ENCODE measurements around the gene KCTD2.
"Not testable (repeated sequence)": the region's sequence is repeated elsewhere in the genome, so short reads cannot be mapped to it uniquely, and the experiment has no call there.

The KCTD2 gene

DNA sequence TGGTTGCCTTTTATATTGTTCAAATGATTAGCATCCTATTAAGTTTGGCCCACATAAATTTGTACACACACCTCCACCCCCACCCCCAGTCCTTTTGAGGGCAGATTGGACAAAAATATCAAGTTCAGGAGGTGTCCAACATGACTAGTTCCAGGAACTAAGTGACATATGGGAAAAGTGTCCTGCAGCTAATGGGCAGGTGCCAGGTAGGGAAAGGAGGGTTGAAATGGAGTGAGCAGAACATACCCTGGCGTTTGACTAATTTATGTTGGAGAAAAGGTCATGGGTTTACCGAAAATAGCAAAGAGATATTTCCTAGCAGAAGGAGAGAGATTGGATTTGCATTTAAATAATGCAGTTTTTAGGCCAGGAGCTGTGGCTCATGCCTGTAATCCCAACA is 4.9 kb downstream of the KCTD2 start:
- no peak for DNase-seq

DNA sequence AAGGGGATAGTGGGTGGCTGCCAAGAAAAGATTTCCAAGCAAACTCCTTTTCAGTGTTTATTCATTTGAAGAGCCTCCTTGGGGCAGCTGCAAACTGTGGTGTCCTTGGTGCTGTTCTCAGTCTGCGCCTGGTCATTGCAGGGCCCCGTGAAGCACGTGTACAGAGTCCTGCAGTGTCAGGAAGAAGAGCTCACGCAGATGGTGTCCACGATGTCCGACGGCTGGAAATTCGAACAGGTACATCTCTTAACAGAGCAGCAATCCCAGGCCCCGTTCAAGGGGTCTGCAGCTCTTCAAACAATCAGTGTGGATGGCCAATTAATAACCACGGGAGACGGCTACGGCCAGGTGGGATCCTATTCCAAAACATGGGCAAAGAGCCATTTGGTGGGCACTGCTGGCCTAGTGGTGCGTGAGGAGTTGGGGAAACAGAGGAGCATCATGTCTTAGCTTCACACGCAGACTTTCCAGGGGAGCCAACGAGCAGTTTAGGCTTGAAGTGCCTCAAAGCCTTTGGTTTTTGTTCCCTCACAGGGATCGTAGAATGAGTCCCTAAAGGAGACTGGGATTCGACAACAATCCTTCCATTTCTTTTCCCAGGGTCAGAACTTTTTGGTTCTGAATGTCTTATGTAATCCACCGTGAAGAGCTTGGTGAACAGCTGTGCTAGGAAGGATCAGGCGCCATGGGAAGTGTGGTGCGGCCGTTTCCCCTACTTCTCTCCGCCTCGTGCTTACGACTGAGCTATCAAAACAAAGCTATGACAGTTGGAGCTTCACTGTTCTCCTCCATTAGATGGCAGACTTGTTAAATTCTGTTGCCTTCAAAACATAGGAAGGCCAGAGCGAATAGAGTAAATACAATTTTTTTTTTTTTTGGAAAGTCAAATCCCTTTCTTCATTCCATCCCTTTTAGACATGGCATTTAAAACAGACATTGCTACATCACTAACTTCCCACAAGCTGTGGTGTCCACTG is 12.6 kb downstream of the KCTD2 start:
- no peak for DNase-seq

DNA sequence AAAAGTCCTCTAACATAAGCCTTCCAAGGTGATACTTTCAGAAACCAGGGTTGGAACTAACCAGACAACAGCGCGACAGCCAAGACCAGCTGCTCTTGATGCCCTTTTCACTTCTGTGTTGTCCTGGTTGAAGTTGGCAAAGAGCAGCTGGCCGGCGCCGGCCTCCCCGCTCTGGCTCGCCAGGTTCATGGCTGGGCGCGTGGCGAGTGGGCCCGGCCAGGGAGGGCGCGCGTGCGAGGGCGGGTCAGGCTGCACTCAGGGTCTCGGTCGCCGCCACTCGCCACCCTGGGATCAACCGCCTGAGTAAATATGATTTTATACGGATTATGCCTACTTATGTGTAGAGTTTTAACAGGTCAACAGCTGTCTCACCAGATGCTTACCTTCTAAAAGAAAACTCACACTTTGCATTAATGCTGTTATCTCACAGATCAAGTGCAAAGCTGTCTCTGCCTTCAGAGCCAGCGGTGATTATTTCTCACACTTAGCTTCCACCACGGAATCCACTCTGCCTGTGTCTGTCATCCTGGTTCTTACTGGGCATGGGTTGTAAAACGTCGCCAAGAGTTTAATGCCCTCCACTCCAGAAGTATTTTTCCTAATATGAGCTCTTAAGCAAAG is 13.5 kb downstream of the KCTD2 start:
- no peak for DNase-seq

DNA sequence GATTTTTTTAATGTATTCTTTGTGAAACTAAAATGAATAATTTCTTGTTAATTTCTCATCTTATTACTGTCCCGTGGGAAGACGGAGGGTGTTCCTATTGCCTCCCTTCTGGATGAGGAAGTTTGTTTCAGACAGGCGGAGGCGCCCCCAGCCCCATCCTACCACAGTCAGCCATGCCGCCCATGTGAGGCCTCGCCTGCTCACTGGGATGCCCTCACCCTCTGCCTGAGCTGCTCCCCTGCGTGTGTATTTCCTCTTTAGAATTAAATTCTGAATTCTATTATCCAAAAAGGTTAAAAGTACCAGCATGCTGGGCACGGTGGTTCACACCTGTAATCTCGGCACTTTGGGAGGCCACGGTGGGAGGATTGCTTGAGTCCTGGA is 14.0 kb downstream of the KCTD2 start:
- no peak for DNase-seq

DNA sequence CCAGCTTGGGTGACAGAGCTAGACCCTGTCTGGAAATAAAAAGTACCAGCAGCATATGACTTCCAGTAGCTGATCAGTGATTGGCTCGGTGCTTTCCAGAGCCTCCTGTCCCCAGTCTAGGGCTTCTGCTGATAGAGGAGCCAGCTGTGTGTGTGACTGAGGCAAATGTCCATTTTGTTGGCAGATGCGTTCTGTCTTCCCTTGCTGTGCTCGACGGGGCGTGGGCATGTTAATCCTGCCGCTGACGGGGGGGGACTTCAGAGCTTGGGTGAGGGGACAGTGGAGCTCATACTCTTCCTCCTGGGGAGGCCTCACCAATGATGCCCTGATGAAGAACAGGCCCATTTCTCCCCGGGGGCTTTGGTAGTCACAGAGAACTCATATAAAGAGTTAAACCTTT is 14.6 kb downstream of the KCTD2 start:
- no peak for DNase-seq

DNA sequence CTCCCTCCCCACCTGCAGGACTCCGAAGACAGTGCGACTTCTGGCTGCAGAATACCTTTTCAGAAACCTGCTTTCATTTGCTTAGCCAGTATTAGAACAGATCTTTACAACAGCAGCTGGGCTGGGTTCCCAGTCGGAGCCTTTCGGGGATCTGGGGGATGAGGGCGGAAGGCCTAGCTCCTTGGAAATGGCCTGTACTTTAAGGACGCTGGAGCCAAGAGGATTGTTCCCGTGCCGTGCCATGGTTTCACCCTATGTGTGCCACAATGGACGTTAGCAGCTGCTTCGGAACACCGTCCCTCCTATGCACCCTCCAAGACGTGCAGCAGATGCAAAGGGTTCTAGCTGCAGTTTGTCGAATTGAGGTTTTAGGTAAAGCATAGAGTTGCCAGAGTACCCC is 16.2 kb downstream of the KCTD2 start:
- no peak for DNase-seq

DNA sequence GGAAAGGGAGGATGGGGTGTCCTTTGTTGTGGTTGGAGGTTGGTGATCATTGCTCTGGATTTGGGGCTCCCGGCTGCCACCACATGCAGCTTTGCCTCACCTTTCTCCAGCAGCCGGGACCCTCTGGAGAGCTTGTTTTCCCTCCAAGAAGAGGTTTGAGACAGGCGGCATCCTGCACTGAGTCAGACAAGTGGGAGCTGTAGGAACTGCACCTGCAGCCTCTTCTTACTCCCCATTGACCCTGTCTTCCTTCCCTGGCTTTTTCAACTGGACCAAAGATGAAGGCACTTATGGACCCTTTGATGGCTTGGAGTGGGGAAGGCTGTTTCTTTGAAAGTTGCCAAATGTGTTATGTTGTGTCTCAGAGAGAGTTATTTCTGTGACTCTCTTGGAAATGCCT is 16.6 kb downstream of the KCTD2 start:
- DNase-seq = no peak

DNA sequence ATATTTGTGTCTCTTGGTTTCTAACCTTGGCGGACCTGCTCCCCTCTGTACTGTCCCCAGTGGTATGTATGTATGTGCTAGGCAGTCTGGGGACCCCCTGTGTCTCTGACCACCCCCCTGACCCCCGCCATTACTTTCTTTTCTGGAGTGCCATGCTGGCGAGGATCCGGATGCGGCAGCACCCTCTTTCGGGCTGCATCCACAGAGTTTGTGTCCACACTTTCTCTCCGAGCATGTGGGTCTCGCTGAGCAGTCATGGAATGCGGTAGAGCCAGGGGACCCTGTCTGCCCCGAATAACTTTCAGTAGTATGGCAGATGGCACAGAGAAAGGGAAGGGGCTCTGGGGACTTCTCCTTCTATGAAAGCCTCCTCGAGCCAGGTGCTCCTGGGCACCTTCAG is 17.0 kb downstream of the KCTD2 start:
- DNase-seq = no peak

DNA sequence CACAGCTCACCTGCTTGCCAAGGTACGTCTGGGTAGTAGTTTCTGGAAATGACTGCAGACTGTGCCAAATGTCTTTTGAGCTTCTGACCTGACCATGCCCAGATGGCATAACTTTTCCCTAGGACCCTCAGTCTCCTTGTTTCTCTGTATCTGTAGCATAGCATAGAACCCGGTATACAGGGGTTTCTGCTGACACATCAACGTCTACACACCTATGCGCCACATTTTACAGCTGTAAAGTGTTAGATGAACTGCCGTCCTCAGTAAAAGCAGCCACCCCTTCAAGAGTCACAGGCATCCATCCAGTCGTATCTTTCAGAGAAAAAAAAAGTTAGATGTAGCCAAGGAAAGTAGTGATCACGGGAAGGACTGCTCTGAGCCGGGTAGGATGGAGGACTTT is 17.4 kb downstream of the KCTD2 start:
- DNase-seq = no peak

DNA sequence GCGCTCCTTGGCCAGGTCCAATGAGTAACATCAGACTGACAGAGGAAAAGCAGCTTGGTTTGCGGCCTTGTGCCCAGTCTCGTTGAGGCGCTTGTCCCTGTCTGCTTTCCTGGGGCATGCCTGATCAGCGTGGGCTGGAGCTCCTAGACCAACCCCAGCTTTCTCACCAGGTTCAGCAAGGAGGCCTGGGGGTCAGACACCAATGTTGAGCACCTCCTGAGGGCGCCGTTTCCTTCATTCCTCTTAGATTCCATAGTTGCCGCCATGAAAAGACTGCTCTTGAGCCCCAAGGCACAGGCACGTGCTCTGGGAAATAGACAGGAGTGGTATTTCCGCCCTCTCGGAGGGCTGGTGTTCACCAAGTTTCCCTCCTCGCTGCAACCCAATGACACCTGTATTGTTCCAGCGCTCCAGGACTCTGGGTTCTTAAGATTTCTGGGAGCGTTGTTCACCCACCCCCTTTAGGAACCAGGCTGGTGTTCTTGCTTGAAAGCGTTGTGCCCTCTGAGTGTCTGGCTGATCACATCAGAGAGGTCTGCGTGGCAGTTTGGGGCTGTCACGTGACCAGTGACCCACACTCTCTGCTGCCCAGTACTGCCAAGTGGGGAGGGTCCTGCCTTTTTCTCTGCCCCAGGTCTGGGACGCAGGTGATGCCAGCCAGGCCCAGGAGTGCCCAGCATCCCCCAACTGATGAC is 18.0 kb downstream of the KCTD2 start:
- DNase-seq = no peak

DNA sequence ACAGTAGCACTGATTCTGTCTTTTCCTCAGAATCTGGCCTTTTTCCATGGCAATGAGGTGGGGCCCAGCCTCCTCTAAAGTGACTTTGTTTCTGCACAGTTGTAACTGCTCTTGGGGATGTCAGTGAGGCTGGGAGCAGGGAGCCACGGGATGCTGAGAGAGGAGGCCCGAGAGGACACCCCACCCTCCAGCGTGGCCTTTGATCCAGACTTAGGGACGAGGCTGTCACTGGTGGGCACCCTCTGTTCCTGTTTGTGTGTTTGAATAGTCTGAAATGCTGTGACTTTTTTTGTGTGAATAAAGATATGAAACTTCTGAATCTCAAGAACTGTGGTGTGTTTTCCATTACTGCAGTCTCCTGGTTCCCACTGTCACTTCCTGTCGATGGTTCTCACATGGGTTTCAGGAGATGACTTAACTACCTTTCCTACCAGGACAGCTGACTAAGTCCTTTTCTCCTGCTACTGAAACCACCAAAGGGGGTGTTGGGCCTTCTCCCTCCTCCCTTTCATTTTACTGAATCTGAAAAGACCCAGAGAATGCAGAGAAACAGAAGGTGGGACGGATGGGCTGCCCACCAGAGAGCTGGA is 18.6 kb downstream of the KCTD2 start:
- DNase-seq = peak in 1 of 5 donors; percentile 39

DNA sequence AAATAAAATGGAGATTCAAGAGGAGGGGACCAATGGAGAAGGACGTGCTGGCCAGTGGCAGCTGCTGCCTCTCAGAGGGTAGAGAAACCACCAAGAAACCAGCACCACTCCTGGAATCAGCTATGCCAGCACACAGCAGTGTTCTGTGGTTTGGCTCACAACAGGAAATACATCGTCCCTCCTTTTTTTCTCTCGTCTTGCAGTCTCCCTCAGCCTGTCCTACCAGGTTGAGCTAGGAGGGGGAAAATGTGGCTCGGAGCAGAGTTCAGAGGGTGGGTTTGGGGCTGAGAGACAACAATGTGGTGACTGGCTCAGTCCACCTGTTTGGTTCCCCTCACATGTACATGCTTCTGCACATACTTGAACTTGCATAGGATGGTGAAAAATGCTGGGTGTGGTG is 20.8 kb downstream of the KCTD2 start:
- peak in 1 of 5 donors; percentile 77 for DNase-seq

DNA sequence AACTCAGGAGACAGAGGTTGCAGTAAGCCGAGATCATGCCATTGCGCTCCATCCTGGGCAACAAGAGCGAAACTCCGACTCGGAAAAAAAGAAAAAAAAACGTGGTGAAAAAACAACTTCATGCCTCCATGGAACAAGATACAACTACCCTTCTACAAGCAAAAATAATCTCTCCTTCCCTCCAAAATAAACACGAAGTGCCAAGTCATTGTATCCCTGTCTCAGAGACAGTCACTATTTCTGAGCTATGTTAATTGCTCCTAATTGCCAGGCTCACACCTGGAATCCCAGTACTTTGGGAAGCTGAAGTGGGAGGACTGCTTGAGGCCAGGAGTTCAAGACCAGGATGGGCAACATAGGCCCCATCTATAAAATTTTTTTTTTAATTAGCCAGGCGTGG is 21.7 kb downstream of the KCTD2 start:
- no peak for DNase-seq

DNA sequence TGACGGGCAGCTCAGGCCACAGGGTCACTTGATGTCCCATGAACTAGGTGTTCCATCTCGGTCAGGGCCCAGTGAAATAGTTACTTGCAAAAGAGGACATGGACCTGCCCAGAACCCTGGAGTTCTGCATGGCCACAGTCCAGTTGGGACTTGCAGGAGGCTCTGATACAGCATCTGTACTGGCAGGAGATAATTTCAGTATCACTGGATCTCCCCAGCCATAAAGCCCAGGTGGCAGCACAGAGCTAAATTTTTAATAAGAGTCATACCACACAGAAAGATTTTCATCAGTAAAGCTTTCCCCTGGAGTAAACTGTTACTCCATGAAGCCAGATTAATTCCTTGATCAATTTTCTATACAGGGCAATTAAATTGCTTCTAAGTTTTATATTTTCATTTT is 22.8 kb downstream of the KCTD2 start:
- DNase-seq = no peak

DNA sequence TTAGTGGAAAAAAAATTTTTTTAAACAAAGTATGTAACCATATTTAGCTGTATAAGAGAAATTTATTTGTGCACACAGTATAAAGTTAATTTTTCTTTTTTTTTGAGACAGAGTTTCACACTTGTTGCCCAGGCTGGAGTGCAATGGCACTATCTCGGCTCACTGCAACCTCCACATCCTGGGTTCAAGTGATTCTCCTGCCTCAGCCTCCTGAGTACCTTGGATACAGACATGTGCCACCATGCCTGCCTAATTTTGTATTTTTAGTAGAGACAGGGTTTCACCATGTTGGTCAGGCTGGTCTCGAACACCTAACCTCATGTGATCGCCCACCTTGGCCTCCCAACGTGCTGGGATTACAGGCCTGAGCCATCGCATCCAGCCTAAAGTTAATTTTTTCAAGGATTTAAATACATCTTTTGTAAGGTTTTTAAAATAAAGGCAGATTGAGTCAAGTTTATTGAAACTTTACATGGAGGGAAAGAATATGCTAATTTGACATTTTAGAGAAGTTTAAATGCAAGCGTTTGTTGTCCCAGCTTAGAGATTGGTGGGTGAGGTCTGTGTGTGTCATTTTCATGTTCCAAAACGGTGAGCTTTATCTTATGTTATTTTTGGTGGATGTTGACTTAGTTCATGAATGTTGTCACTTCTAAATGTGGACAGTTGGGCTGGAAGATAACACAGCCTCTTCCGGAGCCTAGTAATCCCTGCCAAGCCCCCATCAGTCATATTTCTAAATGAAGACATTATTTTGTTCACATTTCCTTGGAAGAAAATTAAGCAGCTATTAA is 24.6 kb downstream of the KCTD2 start:
- not testable (repeated sequence) for DNase-seq

DNA sequence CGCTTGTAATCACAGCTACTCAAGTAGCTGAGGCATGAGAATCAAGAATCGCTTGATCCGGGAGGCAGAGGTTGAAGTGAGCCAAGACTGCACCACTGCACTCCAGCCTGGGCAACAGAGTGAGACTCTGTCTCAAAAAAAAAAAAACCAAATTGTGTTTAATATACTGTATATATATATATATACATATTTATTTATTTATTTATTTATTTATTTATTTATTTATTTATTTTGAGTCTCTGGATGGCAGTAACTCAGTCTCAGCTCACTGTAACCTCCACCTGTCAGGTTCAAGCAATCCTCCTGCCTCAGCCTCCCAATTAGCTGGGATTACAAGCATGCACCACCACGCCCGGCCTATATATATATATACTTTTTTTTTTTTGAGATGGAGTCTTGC is 25.9 kb downstream of the KCTD2 start:
- not testable (repeated sequence) for DNase-seq

DNA sequence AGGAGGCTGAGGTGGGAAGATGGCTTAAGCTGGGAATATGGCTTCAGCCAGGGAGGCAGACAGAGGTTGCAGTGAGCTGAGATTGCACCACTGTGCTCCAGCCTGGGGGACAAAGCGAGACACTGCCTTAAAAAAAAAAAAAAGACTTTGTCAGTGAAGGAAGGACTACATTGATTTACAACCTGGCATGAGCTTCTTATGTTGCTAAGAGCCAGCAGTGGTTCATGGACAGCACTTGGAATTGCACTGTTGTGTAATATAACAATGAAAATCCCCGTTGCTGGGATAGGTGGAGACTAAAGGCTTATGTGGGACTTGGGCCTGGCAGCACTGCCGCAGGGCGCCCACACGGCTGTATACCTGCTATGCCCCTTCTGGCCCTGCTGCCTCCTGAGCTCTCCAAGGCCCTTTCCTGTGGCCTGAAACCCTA is 26.6 kb downstream of the KCTD2 start:
- DNase-seq = no peak

DNA sequence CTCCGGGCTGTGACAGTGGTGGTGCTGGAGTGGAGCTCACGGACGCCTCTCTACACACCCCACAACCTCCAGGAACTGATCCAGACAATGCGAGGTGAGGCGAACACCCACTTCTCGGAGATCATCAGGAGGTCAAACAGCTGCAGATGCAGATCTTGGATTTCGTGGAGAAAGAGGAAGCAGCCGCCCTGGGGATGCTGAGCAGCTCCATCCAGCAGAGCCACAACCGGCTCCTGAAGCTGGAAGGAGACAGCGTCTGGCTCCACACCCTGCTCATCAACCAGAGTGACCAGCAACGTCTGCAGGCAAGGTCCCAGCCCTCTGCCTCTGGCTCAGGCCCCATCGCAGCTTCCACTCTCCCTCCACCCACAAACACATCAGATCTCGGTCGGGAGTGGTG is 27.5 kb downstream of the KCTD2 start:
- DNase-seq = no peak

DNA sequence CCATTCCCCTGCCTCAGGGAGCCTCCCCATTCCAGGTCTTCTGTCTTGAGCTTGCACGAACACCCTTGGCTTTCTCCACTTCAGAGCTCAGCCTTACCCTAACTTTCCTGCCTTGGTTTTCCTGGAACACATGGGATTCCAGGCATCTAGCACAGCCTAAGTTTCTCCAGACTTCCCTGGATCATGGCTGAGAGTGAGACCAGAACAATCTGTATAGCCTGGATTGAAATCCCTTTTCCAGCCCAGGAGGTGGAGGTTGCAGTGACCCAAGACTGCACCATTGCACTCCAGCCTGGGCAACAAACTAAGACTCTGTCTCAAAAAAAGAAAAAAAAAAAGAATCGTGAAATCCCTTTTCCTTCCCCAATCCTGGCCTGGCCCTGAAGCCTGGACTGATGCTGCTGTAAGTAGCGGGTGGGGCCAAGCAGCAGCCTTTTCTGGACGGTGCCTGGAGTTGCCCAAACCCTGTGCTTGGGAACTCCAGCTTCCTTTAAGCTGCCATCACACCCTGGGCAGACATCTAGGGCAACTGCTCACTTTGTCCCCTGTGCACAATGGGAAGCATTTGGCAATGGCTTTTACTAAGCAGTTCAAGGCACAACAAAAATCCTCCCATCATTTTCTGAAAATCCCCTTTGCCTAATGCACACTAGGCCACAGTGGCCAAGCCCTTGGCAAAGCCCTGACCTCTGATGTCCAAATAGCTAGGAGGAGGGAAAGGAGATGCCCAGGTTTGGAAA is 28.7 kb downstream of the KCTD2 start:
- DNase-seq = no peak

DNA sequence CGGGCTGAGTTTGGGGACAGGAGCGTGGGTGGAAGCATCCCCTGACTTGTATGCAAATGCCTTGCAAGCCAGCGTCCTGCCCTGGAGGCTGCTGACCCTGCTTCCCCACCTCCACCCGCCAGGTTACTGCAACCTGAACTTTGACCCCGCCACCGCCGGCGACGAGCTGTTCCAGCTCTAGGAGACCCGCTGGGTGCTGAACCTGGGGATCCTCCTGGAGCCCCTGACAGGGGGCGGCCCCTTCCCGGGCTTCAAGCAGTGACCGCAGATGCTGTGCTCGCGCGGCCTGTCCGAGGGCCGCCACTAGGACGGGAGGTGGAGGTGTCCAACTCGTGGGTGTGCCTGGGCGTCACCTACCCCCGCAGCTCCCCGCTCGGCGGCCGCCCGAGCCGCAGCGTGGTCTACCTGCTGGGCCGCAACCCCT is 30.1 kb downstream of the KCTD2 start:
- DNase-seq = no peak

DNA sequence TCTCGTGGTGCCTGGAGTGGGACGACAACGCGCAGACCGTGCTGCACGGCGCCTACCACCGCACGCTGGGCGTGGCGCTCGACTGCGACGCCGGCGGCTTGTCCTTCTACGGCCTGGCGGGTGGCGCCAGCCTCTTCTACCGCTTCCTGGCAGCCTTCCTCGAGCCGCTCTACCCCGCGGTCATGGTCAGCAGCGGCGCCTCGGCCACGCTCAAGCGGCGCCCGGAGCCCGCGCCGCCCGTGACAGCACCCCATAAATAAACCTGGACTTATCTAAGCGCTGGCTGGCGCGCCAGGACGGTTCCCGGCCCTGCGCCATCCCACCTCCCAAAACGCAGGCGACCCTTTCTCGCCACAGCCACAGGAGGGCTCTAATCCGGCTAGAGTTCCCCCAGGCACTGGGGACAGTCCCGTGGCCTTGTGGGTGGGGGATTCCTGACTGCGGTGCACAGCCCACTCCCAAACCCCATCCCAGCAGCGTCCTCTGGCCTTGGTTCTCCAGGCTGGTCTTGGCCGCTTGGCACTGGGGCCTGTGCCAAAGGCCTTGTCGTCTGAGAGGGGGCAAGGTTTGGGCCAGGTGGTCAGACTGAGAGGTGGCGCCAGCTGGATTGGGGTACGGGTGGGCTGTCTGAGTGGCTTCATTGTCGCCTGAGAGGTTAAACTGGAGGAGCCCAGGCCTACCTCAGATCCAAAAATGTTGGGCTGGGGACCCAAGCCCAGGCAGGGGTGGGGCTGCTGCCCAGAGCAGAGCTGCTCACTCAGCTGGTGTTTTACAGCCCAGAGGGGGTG is 30.7 kb downstream of the KCTD2 start:
- peak in 2 of 5 donors; percentile 36 to 76 for DNase-seq

Measured in T-helper 1 cell (primary cell).